Medulla oblongata (tissue), 1 donor: Measurements from ENCODE around the gene TCAF1.
A peak's percentile ranks its signal among the peaks of the same experiment; 100 is the strongest.

Experiments
- DNase-seq: peaks from one replicate; pipeline ENCODE4 v3.0.0-alpha.2; 2015; ENCODE audit errors: extremely low spot score

TCAF1 gene, protein sequence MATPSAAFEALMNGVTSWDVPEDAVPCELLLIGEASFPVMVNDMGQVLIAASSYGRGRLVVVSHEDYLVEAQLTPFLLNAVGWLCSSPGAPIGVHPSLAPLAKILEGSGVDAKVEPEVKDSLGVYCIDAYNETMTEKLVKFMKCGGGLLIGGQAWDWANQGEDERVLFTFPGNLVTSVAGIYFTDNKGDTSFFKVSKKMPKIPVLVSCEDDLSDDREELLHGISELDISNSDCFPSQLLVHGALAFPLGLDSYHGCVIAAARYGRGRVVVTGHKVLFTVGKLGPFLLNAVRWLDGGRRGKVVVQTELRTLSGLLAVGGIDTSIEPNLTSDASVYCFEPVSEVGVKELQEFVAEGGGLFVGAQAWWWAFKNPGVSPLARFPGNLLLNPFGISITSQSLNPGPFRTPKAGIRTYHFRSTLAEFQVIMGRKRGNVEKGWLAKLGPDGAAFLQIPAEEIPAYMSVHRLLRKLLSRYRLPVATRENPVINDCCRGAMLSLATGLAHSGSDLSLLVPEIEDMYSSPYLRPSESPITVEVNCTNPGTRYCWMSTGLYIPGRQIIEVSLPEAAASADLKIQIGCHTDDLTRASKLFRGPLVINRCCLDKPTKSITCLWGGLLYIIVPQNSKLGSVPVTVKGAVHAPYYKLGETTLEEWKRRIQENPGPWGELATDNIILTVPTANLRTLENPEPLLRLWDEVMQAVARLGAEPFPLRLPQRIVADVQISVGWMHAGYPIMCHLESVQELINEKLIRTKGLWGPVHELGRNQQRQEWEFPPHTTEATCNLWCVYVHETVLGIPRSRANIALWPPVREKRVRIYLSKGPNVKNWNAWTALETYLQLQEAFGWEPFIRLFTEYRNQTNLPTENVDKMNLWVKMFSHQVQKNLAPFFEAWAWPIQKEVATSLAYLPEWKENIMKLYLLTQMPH

DNA sequence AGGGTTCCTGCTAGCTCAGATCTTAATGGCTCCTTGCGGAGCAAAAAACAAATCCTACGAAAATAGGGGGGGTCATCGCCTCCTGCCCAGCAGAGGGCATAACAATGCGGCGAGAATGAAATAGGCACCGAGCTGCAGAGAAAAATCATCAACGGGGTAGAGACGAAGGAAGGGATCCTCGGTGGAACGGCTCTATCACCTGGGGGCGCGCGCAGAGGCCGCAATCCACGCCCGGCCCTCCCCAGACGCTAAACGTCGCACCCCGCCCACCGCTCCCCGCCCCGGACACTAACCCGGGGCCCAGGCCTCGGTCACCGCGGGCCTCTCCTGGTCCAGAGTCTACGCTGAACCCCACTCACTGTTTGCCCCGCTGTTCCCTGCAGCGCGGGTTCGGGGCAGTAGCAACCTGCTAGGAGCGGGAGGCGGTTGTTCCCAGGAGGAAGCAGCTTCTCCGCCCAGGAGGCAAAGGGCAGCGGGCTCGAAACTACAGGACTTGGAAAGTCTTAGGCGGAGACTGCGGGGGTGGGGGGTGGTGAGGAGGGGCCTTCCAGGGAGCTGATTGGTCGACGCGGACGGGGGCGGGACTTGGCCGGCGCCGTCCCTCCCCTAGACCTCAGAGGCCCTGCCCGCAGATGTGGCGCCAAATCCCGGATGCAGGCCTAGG, at the start of gene TCAF1:
Gene TCAF1, minus strand, starts transcription at position 509 of the 664 bp plus-strand sequence. CDS start 25,568 bp downstream, outside the sequence.
- peak; percentile 97 for DNase-seq

DNA sequence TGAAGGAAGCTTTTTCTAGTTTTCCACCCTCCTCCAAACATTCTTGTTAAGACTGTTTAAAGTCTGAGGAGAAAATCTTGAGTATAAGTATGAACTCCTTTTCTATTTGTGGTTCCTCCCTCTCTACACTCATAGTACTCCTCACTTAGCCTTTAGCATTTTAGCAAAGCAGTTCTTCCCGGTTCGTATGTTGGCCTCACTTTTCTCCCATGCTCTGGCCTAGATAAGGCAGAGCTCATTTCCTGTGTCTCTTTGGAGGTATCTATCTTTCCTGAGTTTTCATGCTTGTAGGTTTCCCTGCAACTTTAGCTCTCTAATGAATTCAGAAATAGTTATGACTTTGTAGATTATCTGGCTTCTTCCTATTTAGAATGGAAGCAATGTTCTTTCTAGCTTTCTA, 46.8 kb upstream of the TCAF1 start:
- DNase-seq: no peak

DNA sequence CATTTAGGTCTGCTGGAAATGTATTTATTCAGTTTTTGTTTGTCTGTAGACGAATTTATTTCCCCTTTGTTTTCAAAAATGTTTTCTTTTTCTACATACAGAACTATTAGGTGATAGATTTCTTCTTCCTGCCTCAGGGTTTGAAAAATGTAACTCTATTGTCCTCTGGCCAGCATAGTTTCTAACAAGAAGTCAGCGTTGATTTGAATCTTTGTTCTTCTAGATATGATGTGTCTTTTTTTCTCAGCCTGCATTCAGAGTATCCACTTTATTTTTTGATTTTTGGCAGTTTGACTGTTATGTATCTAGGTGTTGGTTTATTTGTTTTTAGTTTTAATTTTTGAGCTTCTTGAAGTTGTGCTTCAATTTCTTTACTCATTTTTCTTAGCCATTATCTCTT, 45.1 kb upstream of the TCAF1 start:
- no peak for DNase-seq

DNA sequence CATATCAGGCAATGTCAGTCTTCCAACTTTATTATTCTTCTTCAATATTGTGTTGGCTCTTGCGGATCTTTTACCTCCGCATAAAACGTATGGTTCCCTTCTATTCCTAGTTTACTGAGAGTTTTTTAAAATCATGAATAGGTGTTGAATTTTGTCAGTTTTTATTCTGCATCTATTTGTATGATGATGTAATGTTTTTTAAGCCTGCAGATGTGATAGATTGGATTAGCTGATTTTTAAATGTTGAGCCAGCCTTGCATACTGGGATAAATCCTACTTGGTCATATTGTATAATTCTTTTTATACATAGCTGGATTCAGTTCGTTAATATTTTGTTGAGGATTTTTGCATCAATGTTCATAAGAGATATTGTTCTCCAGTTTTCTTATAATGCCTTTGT, 43.4 kb upstream of the TCAF1 start:
- no peak for DNase-seq

DNA sequence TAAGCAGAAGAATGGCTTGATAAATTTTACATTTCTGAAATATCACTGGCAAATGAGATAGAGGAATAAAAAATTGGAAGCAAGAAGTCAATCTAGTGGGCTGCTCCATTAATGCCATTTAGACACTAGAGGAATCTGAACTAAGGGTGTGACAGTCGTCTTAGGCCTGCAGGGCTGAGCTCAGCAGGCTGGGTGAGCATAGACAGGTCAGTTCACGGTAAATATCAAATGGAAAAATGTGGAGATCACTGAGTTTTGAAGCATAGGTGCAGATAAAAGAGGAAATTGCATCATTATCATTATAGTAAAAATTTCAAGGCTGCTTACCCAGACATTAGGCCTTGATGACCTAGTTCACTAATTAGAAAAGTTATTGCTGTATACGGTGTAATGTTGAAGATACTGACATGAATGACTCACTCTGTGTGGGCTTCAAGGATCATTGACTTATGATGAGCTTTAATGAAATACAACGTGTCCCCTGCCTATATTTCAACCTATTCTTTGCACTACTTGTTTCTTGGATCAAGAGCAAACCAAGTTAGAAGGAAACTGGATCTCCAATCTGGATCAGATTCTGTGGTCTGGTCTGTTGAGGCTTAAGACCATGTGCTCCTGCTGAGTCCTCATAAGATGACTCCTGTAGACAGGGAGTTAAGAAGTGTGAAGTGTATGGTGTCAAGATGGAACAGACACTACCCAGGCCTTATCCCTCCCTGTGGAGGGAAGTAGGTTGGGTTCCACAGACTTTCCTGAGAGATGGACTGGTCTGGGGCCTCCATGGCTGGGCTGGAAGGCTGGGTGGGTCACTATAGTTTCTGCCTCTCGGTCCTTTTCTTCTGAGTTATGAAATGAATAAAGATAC, 36.6 kb upstream of the TCAF1 start:
- DNase-seq: no peak

DNA sequence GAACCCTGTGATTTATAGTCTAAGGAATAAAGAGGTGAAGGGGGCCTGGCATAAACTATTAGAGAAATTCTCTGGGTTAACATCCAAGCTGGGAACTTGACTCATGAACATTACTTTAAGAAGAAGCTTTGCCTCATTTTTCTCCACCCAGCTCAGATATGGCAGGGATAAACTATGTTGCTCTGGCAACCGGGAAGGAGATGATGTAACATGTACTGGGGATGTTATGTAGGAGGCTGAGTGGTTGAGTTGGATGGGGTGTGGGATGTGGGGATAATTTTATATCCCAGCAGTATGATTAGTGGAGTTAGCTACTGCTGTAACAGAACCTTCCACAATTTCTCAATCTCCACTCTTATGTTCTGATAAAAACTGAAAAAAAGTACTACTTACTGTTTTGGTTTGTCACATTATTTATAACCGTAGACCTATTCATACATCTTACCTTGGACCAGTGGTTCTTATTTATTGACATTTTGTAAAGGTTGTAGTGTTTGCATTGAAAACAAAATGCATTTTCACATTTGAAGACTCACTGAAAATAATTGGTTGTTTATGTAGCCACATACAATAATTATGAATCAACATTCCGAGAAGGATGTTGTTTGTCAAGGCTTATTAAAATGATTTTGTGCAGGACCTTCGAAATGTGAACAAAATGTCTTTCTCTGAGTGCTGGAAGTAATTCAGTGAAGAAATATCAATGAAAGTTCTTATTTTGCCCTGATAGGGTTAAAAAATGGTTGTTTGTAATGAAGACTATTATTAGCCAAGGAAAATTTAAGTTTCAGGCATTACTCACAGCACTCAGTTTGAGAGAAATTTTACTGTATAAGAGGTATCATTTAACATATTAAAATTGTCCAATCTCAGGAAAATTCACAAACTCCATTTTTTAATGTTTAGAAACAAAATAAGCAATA, 34.4 kb upstream of the TCAF1 start:
- no peak for DNase-seq

DNA sequence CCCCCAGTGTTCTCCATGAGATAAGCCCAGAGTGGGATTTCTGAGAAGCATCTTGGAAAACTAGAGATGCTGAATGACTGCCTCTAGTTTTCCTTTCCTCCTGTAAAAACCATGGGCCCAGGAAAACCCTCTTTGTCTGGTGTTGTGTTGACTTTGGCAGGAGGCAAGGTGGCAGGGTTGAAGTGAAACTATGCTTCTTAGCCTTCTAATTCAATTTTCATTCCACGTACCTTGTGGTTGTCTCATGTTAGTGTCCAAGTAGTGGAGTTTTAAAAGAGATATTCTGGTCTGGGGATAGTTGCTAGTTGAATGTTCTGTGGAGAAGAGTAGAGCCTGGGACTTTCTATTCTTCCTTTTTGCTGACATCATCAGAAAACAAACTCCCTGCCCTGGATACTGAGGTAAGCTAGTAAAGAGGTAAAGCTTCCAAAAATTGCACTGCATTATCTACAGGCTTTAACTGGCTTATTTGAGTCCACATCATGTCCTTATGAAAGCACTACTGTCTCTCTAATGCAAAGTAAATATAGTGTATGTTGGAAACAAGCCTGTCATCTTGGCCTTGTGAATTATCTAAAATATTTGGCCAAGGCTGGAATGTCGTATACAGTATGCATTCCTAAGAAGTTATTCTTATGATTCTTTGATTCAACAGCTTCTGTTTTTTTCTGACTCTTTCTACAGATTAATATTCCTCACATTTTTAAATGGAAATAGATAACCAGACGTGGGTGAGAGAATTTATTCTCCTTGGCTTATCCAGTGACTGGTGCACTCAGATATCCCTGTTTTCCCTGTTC, 32.8 kb upstream of the TCAF1 start, which contains the start of gene OR2F2:
Gene OR2F2, plus strand, starts transcription at position 708 of the 800 bp plus-strand sequence. Its CDS starts 0 bp downstream, at position 708.
- DNase-seq: no peak

DNA sequence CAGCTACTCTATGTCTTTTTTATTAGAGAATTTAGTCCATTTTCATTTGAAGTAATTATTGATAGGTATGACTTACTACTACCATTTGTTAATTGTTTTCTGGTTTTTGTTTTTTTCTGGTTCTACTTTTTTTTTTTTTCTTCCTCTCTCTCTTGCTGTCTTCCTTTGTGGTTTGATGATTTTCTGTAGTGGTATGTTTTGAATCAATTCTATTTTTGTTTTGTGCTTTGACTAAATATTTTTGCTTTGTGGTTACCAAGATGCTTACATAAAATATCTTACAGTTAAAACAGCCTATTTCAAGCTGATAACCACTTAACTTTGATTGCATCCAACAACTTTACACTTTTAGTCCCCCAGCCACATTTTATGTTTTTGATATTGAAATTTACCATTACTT, 29.8 kb upstream of the TCAF1 start:
- no peak for DNase-seq

DNA sequence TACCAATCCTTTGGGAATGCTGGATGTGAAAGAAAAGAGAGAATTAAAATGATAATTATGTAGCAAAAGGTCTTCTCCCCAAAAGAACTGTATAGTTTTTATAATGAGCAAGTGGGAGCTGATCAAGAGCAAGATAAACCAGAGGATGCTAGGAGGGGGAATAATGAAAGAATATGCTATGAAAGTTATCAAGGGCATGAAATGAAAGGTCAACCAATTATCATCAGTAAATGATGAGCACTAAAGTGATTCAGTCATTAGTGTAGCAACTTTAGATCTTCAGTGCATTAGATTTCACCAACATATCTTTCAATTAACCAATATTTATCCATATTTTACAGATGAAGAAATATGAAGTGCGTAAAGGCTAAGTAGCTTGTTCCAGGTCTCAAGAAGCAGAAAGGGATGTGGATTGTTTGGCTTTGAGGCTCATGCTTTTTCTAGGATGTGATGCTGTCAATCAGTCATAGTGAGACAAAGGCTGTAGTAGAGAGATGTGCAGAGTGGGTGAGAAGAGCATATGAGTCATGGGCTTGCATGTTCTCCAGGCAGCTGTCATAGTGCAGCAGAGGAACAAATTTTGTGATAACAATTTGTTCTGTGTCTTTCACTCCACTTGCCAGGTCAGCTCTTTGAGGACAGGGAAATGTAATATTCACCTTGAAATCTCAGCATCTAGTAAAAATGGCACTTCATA, 27.4 kb upstream of the TCAF1 start:
- no peak for DNase-seq

DNA sequence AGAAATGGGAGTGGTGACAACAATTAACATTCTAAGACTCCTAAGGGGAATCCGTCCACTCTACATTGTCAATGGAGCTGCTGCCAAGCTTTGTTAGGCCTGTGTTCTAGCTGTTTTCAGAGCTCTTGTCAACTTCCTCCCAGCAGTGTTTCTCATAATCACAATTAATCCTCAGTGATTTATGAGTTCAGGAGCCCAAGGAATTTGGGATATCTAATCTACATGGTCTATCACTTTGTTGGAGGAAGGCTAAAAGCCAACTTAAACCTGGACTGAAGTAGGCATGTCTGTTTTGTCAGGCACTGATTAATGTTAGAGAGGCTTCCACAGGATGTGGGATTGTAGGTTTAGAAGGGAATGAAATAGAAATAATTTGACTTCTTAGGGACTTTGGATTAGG, 22.9 kb upstream of the TCAF1 start:
- no peak for DNase-seq

DNA sequence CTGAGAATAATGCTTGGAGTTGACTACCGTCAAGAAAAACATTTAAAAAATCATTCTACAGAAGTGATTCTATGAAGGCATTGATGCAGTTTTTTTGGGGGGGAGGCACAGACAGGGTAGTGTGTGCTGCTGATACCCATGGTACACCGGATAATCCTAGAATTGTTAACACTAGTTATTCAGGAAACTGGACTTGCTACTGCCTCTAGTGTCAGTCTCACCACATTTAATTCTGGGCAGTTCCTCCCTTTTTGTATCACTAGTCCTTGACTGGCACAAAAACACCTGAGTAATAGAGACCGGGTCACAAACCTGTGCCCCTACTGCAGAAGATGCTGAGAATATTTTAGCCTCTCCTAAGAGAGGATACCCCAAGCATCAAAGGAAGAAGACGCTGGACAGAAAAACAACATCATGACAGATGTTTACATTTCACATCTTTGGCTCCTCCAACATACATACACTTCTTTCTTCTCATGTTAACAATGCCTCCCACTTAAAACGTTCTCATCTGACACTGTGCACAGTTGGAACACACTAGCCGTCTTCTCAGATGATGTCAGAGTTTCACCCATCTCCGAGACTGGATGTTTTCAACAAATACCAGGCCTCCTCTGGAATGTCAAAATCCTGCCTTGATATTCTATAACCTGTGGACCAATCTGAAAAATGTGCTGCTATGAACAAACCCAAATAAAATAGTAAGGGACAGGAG, 13.1 kb upstream of the TCAF1 start:
- DNase-seq: no peak

DNA sequence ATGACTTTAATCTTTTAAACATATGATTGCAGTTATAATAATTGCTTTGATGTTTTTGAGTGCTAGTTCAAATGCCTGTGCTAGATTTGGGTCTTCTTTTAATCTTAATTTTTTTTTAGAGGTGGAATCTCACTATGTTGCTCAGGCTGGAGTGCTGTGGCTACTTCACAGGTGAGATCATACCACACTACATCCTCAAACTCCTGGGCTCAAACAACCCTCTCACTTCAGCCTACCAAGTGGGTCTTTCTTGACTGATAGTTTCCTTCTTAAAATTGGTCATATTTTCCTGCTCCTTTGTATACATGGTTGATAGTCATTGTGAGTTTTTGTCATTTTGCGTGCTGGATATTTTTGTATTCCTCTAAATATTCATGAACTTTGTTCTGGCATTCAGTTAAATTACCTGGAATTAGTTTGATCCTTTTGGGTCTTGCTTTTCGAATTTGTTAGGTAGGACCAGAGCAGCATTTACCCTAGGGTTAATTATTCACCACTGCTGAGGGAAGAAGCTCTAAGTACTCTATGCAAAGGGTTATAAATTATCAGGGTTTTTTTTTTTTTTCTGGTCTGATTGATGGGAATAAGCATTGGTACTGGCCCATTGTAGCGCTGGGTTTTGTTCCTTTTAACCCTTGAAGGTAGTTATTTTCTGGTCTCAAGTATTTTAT, 12.1 kb upstream of the TCAF1 start:
- no peak for DNase-seq

DNA sequence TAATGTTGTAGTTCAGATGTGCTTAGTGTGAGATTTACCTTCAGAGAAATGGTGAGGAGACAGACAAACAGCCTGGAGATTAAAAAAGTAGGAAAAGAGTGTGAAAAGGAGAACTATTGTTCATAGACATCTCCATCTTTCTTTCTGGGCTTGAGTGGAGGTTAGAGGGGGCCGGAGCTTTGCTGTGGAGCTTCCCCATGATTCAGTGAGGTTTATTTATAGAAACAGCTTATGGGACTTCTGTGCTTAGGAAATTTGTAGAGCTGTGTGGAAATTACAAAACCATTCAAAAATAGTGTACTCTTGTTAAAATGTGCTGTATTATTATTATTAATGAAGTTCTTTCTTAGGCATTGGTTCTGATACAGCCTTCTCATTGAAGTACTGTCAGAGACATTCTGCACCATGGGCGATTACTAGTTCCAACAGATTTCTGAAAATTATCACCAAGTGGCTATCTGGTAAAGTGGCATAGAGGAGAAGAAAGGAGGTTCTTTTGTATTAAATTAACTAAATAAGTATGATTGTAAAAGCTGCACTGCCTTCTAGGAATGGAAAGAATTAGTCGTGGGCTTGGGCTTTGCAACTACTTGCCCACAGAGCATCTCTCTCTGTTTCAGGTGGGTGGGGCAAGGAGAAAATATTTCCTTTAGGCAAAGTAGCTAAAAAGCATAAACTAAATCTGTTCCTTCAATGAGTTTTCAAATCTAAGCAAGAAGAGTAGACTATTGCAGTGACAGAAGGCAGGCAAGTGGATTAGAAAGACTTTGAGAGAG, 8.7 kb upstream of the TCAF1 start:
- DNase-seq: no peak

DNA sequence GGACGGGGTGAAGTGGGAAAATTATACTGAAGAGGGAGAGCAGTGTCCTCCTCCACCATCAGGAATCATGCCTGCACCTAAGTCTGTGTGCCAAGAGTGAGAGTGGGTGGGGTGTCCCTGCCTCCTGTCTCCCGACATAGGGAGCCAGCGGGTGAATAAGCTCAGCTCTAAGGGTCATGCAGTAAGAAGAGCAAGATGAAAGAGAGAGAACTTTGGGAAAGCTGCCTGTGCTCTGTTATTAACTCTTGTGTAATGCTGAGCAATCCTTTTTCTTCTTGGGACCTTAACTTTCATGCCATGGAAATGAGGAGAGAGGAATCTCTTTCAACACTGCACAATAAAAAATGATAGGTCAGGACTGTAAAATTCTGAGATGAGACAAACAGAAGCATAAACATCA, 7.9 kb upstream of the TCAF1 start:
- DNase-seq: no peak

DNA sequence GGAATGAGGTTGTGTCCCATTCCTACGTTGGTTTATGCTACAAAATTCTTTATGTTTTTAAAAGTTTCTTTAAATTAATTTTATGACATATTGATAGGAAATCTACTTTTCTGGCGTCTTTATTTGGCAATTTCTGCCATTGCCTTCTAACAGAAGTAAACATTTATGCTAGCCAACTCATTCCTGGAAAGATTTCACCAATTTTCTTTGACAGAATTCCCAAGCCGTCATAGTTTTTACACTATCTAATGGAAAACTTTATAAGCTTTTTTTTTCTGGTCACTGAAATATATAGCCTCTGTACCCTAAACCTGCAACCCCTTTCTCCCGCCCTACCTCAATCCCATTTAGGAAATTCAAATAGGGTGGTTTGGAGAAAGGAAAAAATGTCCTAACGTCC, 6.1 kb upstream of the TCAF1 start:
- no peak for DNase-seq

DNA sequence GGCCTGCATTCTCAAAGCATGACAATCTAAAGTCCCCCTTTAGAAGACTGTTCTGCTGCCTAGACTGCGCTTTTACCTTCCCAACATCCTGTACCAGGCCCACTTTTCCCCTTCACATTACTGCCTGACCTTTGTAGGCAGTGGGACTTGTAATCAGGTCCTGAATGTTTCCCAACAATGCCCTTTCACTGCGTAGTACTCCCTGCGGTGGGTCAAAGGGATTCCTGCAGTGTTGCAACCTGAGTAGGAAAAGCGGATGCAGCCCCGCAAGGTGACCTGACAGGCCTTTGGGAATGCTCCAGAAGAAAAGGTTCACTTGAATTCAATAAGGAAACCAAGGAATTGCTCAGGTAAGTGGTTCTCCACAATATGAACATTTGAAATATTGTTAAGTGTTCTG, 4.9 kb upstream of the TCAF1 start:
- DNase-seq: no peak

DNA sequence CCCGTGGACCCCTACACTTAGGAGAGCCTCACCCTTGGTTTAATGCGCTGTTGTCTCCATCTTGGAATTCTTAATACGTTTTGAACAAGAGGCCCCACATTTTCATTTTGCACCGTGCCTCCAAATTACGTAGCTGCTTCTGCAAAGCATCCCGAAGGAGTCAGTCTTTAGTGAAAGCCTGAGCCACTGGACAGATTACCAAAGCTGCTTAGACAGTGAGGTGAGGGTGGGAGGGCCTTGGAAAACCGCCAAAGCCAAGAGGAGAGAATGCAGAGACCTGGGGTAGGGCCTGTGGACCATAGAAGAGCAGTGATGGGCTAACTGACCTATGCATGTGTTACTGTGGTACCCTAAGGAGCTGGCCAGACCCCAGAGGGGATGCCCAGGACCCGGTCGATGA, 4.2 kb upstream of the TCAF1 start:
- DNase-seq: no peak
